Mammary epithelial cell (primary cell): ENCODE data around the gene RBM44.
"Not testable (repeated sequence)": the region's sequence is repeated elsewhere in the genome, so short reads cannot be mapped to it uniquely, and the experiment has no call there.

ENCODE experiments used
- CTCF ChIP-seq, 2 donors: IDR thresholded peaks in 1 of 2; conservative IDR thresholded peaks in 1 of 2; 2 replicates each; pipeline ENCODE4 v1.5.1; 2011 to 2012; ENCODE audit warnings: inconsistent platforms in 2 of 2, low read length in 2 of 2, mild to moderate bottlenecking in 2 of 2, control low read depth in 1 of 2, low read depth in 1 of 2; ENCODE audit not compliant: insufficient read depth in 1 of 2; ENCODE audit errors: extremely low read depth in 1 of 2
- EZH2 ChIP-seq: IDR thresholded peaks from 2 replicates; pipeline ENCODE4 v1.6.1; 2012; ENCODE audit warnings: low read length, inconsistent platforms, borderline replicate concordance

GRCh38 chr2:237765122-237765521 is 33.5 kb upstream of the RBM44 start:
- TF ChIP-seq CTCF (conservative IDR thresholded peaks at IDR 0.05 in 1 of 2, IDR thresholded peaks at IDR 0.05 in 1 of 2; ENCODE audit: extremely low read depth in 1 of 2, insufficient read depth in 1 of 2, low read depth in 1 of 2, low read length in 2 of 2); EZH2: not testable (repeated sequence)
